Activated T-cell treated with anti-CD3 and anti-CD28 coated beads, Interleukin-2, amount 50 U/mL, for 72 hours (primary cell): ENCODE data around the gene ODAD3. TPM values are rescaled to one million over a fixed set of nuclear protein-coding genes. Genes with fewer than 3 reads are reported as not detected.
A peak's percentile ranks its signal among the peaks of the same experiment; 100 is the strongest.
"Not testable (repeated sequence)": the region's sequence is repeated elsewhere in the genome, so short reads cannot be mapped to it uniquely, and the experiment has no call there.

Source experiments
- ATAC-seq, 2 donors: fragments of 150-1000 bp; cut with Tn5 transposase; replicated peaks in 1 of 2; 2 replicates each; pipeline ENCODE4 v1.10.0; 2021; ENCODE audit warnings: moderate library complexity in 2 of 2, mild to moderate bottlenecking in 1 of 2
- DNase-seq, 2 donors: peaks; one replicate each; pipeline ENCODE4 v3.0.0; 2021 to 2022; ENCODE audit warnings: mixed read lengths in 1 of 2
- H3K27ac Mint-ChIP-seq: one replicate; pipeline ENCODE4 v1.8.0; 2022; ENCODE audit warnings: mild to moderate bottlenecking, moderate library complexity, mixed read lengths
- H3K27me3 Mint-ChIP-seq: one replicate; pipeline ENCODE4 v1.8.0; 2022; ENCODE audit warnings: low read depth, mixed read lengths
- H3K36me3 Mint-ChIP-seq, 2 donors: one replicate each; pipeline ENCODE4 v1.8.0; 2022; ENCODE audit warnings: mixed read lengths in 2 of 2, mild to moderate bottlenecking in 1 of 2; ENCODE audit not compliant: insufficient read depth in 2 of 2
- H3K4me1 Mint-ChIP-seq: one replicate; pipeline ENCODE4 v1.8.0; 2022; ENCODE audit warnings: low read depth, mixed read lengths
- H3K4me3 Mint-ChIP-seq, 2 donors: one replicate each; pipeline ENCODE4 v1.8.0; 2022; ENCODE audit warnings: mild to moderate bottlenecking in 2 of 2, mixed read lengths in 2 of 2, moderate library complexity in 2 of 2
- H3K9me3 Mint-ChIP-seq, 2 donors: one replicate each; pipeline ENCODE4 v1.8.0; 2022; ENCODE audit warnings: mixed read lengths in 2 of 2
- total RNA-seq, 2 donors: library from RNA; stranded (reverse); gene quantifications; one replicate each; pipeline ENCODE4 v1.2.3, GENCODE V29; 2022

Gene ODAD3
- total RNA-seq, result under 1 TPM; 0.16 to 0.50 TPM

GRCh38 chr19:11435057-11435832 is at the start of gene ODAD3, which contains the start of gene PRKCSH:
Gene ODAD3, minus strand, starts transcription at chr19:11435121. Its CDS starts 105 bp downstream, at chr19:11435016.
Gene PRKCSH, plus strand, starts transcription at chr19:11435635. Its CDS starts 483 bp downstream, at chr19:11436118.
- Mint-ChIP-seq H3K36me3 (peaks cover 6 to 11% of the 10 kb centered on the region in 2 donors), H3K27me3 (no peaks in the 10 kb centered on the region), H3K4me1 (peaks cover 31% of the 10 kb centered on the region), H3K27ac (peak within 1 kb of the TSS; percentile 98), H3K4me3 (peak within 1 kb of the TSS; percentile 99 to 100), H3K9me3 (no peaks in the 10 kb centered on the region)
- ATAC-seq (peak; percentile 94), DNase-seq (peak; percentile 98 to 99)

- H3K36me3 Mint-ChIP-seq, result peaks cover 1% of the 10 kb centered on the region in 2 donors
- H3K9me3 Mint-ChIP-seq, result no peaks in the 10 kb centered on the region
- ATAC-seq, result no peak
- no peak for DNase-seq
- H3K4me3 Mint-ChIP-seq, result peak overlapping the region in 1 of 2 donors; percentile 84
- peaks cover 20% of the 10 kb centered on the region for H3K27me3 Mint-ChIP-seq
- H3K27ac Mint-ChIP-seq, result no peak overlapping the region
- H3K4me1 Mint-ChIP-seq, result peaks cover 25% of the 10 kb centered on the region
These were observed 48.6 kb upstream of the ODAD3 start for GRCh38 chr19:11483366-11484111.

GRCh38 chr19:11482384-11483050 is 47.6 kb upstream of the ODAD3 start:
- peaks cover 25% of the 10 kb centered on the region for H3K4me1 Mint-ChIP-seq
- no peaks in the 10 kb centered on the region for H3K9me3 Mint-ChIP-seq
- H3K4me3 Mint-ChIP-seq, result peak overlapping the region; percentile 84 to 91
- DNase-seq (peak; percentile 92 to 93), ATAC-seq (peak; percentile 77 to 79)
- peaks cover 1% of the 10 kb centered on the region in 2 donors for H3K36me3 Mint-ChIP-seq
- H3K27ac Mint-ChIP-seq, result no peak overlapping the region
- H3K27me3 Mint-ChIP-seq, result peaks cover 24% of the 10 kb centered on the region

- peaks cover 24% of the 10 kb centered on the region for H3K27me3 Mint-ChIP-seq
- H3K36me3 Mint-ChIP-seq, result peaks cover 1% of the 10 kb centered on the region in 2 donors
- H3K4me3 Mint-ChIP-seq, result peak overlapping the region; percentile 84 to 91
- H3K9me3 Mint-ChIP-seq, result no peaks in the 10 kb centered on the region
- DNase-seq, result peak; percentile 85 to 91
- H3K4me1 Mint-ChIP-seq, result peaks cover 25% of the 10 kb centered on the region
- peak; percentile 87 to 88 for ATAC-seq
- H3K27ac Mint-ChIP-seq, result no peak overlapping the region
These were observed 46.8 kb upstream of the ODAD3 start for GRCh38 chr19:11481534-11482383.

GRCh38 chr19:11480715-11481533 is 46.0 kb upstream of the ODAD3 start, which contains the start of gene ELAVL3:
Gene ELAVL3, minus strand, starts transcription at chr19:11481046. Its CDS starts 438 bp downstream, at chr19:11480608.
- H3K27me3 Mint-ChIP-seq, result peaks cover 24% of the 10 kb centered on the region
- H3K36me3 Mint-ChIP-seq, result peaks cover 1% of the 10 kb centered on the region in 2 donors
- DNase-seq, result peak in 1 of 2 donors; percentile 34
- H3K4me3 Mint-ChIP-seq, result peak within 1 kb of the TSS; percentile 84 to 91
- peaks cover 25% of the 10 kb centered on the region for H3K4me1 Mint-ChIP-seq
- no peaks in the 10 kb centered on the region for H3K9me3 Mint-ChIP-seq
- no peak for ATAC-seq
- H3K27ac Mint-ChIP-seq, result no peak within 1 kb of the TSS

GRCh38 chr19:11479898-11480714 is 45.2 kb upstream of the ODAD3 start:
- Mint-ChIP-seq H3K27ac (no peak overlapping the region), H3K9me3 (no peaks in the 10 kb centered on the region), H3K36me3 (peaks cover 1% of the 10 kb centered on the region in 2 donors), H3K4me3 (peak overlapping the region in 1 of 2 donors; percentile 32), H3K4me1 (peaks cover 25% of the 10 kb centered on the region), H3K27me3 (peaks cover 24% of the 10 kb centered on the region)
- DNase-seq, result no peak
- no peak for ATAC-seq

- H3K4me1 Mint-ChIP-seq, result peaks cover 25% of the 10 kb centered on the region
- H3K4me3 Mint-ChIP-seq, result peak overlapping the region; percentile 60 to 73
- peaks cover 1% of the 10 kb centered on the region in 2 donors for H3K36me3 Mint-ChIP-seq
- no peak overlapping the region for H3K27ac Mint-ChIP-seq
- H3K9me3 Mint-ChIP-seq, result no peaks in the 10 kb centered on the region
- peaks cover 24% of the 10 kb centered on the region for H3K27me3 Mint-ChIP-seq
- ATAC-seq, result no peak
- DNase-seq, result peak; percentile 49 to 55
These were observed 44.4 kb upstream of the ODAD3 start for GRCh38 chr19:11479090-11479897.

GRCh38 chr19:11478167-11479089 is 43.5 kb upstream of the ODAD3 start:
- peaks cover 1% of the 10 kb centered on the region in 2 donors for H3K36me3 Mint-ChIP-seq
- peaks cover 24% of the 10 kb centered on the region for H3K27me3 Mint-ChIP-seq
- no peaks in the 10 kb centered on the region for H3K9me3 Mint-ChIP-seq
- ATAC-seq (no peak), DNase-seq (no peak)
- H3K4me3 Mint-ChIP-seq, result peak overlapping the region in 1 of 2 donors; percentile 73
- no peak overlapping the region for H3K27ac Mint-ChIP-seq
- peaks cover 25% of the 10 kb centered on the region for H3K4me1 Mint-ChIP-seq

GRCh38 chr19:11475861-11476260 is 40.9 kb upstream of the ODAD3 start:
- ATAC-seq (no peak), DNase-seq (no peak)
- Mint-ChIP-seq H3K27ac (no peak overlapping the region), H3K27me3 (peaks cover 20% of the 10 kb centered on the region), H3K4me1 (peaks cover 3% of the 10 kb centered on the region), H3K36me3 (peaks cover 0 to 1% of the 10 kb centered on the region in 2 donors), H3K9me3 (no peaks in the 10 kb centered on the region), H3K4me3 (no peak overlapping the region)

GRCh38 chr19:11475343-11475742 is 40.4 kb upstream of the ODAD3 start:
- H3K4me1 Mint-ChIP-seq, H3K9me3 Mint-ChIP-seq, ATAC-seq, H3K27ac Mint-ChIP-seq, DNase-seq, H3K36me3 Mint-ChIP-seq, H3K4me3 Mint-ChIP-seq: not testable (repeated sequence)
- peaks cover 20% of the 10 kb centered on the region for H3K27me3 Mint-ChIP-seq
